Stimulated activated CD4-positive, alpha-beta T cell treated with anti-CD3 and anti-CD28 coated beads, Interleukin-1b, Interleukin-23, amount 100 ng/mL, for 48 hours (primary cell): ENCODE data around the gene DBF4B.
"Not testable (repeated sequence)": the region's sequence is repeated elsewhere in the genome, so short reads cannot be mapped to it uniquely, and the experiment has no call there.

Experiments
- DNase-seq: peaks from one replicate; pipeline ENCODE4 v3.0.0-alpha.2; 2020

DBF4B gene

DNA sequence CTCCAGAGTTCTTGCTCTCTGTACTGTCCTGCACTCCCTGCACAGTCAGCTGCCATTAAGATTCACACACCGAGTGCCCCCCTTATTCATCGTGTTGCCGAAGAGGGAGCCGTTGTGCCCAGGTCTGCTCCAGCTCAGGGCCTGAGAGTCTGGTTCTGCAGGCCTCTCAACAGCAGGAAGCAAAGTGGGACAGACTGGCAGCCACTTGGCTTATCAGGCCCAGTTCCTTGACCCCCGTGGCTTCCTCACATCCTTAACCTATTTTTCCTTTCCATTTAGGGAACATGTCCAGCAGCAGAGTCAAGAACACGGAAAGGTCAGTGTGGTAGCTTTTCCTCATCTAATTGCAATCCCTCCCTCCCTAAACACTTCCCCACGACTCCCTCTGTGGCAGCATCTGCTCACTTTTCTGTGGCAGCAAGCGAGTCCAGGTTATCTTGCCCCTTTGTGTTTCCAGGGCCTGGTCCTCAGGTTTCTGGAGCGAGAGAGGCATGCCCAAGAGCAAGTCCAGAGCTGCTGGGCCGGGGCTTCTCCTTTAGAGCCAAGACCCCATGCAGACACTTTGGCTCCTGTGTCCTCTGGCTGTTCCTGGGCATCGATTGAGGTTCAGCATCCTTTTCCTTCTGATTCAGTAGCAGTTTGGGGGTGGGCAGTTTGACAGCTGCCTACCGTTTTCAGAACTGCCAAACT lies 28.2 kb downstream of the DBF4B start:
- DNase-seq = no peak

GRCh38 chr17:44738214-44738906 lies 29.9 kb downstream of the DBF4B start:
- no peak for DNase-seq

- no peak for DNase-seq
Observed at GRCh38 chr17:44741316-44741715, 32.9 kb downstream of the DBF4B start.

GRCh38 chr17:44745301-44745700 lies 36.8 kb downstream of the DBF4B start:
- DNase-seq = no peak

- not testable (repeated sequence) for DNase-seq
Observed at GRCh38 chr17:44745738-44746137, 37.3 kb downstream of the DBF4B start.

DNA sequence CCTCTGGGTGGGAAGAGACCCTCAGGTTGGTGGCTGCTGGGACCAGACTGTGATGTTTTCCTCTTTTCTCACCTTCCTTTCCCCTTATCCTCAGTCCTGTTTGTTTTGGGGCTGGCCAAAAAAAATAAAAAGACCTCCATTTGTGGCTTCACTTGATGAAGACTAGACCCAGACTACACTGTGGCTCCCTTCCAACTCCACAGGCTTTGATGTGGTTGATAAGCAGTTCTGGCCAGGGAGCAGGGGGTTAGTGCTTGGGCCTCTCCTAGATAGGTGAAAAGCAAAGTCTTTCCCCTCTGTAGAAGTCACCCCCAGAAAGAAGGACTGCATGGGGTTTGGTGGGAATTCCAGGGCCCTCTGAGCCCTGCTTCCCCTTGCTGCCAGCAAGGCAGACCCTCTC lies 39.1 kb downstream of the DBF4B start:
- no peak for DNase-seq

DNA sequence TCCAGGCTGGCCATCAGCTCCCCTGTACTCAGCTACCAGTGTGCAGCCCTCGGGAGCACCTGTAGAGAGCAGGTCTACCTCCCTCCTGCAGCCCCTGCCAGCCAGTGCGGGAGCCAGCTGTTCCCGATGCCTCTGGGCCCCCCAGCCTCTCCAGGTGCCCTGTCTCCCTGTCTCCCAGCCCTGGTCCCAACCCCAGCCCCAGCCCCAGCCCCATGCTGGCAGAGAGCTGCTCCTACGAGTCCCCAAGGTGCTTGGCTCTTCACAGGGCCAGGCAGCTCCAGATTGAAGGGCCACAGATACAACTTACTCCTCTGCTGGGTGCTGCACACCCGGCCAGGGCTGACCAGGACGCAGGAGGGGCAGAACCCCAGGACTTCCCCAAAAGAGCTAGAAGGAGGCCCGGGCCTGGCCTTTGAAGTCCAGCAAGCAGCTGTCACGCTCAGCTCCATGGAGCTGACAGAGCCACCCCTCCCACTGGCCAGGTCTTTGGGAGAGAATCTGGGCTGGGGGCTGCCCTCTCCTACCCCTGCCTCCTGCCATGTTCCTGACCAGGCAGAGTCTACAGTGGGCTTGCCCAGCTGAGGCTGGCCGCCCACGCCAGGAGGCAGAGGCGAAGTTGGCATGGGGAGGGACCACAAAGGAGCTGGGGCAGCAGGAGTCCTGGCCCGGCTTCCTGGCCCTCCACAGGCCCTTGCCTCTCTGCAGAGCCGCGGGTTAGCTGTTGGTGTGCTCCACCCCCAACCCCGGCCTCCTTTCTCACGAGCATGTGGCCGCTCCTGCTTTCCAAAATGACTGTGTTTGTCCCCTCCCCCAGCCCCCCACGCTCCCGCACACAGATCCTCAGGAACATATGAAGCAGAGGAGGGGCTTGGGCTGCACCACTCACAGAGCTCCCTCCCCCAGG lies 40.9 kb downstream of the DBF4B start:
- DNase-seq = no peak

- DNase-seq = no peak
Observed at GRCh38 chr17:44749980-44750318, 41.5 kb downstream of the DBF4B start.

- DNase-seq = no peak
Observed at GRCh38 chr17:44751331-44751730, 42.9 kb downstream of the DBF4B start.

- DNase-seq = no peak
Observed at GRCh38 chr17:44751806-44752205, 43.3 kb downstream of the DBF4B start.

- DNase-seq = no peak
Observed at GRCh38 chr17:44752953-44753861, 44.7 kb downstream of the DBF4B start.

- no peak for DNase-seq
Observed at GRCh38 chr17:44754276-44754675, 45.8 kb downstream of the DBF4B start.

DNA sequence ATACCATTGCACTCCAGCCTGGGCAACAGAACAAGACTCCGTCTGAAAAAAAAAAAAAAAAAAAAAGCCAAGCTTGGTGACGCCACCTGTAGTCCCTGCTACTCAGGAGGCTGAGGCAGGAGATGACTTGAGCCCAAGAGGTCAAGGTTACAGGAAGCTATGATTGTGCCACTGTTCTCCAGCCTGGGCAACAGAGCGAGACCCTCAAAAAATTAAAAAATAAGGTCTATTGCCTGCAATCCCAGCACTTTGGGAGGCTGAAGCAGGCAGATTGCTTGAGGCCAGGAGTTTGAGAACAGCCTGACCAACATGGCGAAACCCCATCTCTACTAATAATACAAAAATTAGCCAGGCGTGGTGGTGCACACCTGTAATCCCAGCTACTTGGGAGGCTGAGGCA lies 46.7 kb downstream of the DBF4B start:
- DNase-seq = not testable (repeated sequence)

DNA sequence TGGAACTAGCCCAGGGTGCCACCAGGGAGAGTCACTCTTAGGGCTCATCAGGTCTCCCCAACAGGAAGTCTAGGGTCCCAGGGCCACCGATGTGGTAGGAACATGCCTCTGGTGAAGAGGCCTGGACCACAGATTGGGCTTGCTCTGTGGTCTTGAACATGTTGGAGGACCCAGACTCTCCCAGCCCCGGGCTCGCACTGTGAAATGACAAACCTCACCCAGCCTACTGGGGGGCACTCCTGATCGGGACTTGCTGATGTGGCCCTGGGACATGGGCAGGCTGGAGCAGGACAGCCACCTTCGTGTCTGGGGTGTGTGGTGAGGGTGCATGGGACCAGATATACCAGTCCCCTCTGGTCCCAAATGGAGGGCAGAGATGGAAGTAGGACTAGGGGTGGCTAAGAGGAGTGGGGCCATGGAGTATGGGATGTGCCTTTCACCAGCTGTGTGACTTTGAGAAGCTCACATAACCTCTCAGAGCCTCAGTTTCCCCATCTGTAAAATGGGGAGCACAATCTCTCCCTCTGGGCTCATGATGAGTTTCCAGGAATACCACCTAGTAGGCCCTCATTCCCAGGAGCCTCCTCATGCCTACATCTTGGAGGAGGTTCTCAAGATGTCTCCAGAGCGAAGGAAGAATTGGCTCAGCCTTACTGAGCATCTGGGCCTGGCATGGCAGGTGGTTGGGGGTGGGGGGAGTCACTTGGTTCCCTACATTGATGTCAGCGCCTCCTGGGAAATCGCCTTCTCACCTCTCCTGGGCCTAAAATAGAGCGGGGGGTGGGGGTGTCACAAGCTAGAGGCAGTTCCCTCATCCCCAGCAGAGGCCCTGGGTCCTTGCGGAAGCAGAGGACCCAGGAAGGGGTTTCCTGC lies 48.8 kb downstream of the DBF4B start:
- no peak for DNase-seq

- no peak for DNase-seq
Observed at GRCh38 chr17:44757918-44758413, 49.5 kb downstream of the DBF4B start.

GRCh38 chr17:44758414-44759085 lies 50.1 kb downstream of the DBF4B start, which contains the start of gene ADAM11:
Gene ADAM11, plus strand, starts transcription at chr17:44758988. Its CDS starts 212 bp downstream, at chr17:44759200.
- no peak for DNase-seq

DNA sequence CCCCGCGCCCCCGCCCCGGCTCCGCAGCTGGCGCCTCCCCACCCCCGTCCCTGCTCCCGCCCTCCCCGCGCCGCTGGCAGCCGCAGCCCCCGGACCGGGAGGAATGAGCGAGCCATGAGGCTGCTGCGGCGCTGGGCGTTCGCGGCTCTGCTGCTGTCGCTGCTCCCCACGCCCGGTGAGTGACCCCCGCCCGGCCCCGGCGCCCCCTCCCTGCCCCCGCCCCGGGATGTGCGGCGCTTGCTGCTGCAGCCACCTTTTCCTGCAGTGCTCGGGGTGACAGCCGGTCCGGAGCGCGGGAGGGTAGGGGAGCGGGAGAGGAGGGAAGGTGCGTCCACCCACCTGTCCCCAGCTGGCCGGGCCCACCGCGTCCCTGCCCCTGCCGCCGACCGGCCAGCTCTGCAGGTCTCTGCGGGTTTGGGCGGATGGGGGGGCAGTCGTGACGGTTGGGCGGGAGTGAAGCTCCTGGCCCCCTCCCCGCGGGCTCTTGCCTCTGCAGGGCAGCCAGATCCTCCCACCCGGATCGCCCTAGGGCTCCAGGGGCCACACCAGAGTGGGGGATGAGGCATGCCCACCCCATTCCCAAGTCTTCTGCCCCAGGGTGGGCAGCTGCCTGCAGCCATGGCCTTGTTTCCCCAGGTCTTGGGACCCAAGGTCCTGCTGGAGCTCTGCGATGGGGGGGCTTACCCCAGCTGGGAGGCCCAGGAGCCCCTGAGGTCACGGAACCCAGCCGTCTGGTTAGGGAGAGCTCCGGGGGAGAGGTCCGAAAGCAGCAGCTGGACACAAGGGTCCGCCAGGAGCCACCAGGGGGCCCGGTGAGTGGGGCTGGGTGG lies 50.8 kb downstream of the DBF4B start:
- no peak for DNase-seq

DNA sequence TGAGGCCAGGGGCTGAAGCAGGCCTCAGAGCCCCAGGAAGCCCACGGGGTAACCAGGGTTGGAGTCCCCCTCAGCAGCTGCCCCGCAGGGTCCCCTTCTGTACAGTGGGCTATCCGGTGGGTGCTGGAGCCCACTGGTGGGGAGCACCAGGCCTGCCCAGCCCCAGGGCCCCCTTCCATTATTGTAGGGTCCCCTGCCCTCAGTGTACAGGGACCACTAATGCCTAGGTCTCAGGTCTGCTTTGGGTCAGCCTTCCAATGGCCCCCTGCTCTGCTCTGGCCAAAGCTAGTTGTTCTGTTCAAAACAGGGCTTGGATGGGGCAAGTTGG lies 51.4 kb downstream of the DBF4B start:
- no peak for DNase-seq

GRCh38 chr17:44760474-44761308 lies 52.2 kb downstream of the DBF4B start:
- DNase-seq = no peak
